ENCODE measurements around the gene SFR1. TPM values are rescaled to one million over a fixed set of nuclear protein-coding genes. Genes with fewer than 3 reads are reported as not detected.
"Not testable (repeated sequence)": the region's sequence is repeated elsewhere in the genome, so short reads cannot be mapped to it uniquely, and the experiment has no call there.

SFR1 gene
- total RNA-seq, 2 experiments from 2014 or later = 17.0 to 18.5 TPM

- DNase-seq = no peak
- H3K9me3 Mint-ChIP-seq = no peaks in the 10 kb centered on the region
- no peaks in the 10 kb centered on the region for H3K36me3 Mint-ChIP-seq (ENCODE audit: low read depth)
- no peaks in the 10 kb centered on the region for H3K4me1 Mint-ChIP-seq (ENCODE audit: low read depth)
- intact Hi-C loops (cut with micrococcal nuclease) = loop anchor here (1.0 kb wide), 1 partner anchor 426 kb away; no protein-coding TSS in a partner anchor
- H3K27ac Mint-ChIP-seq = no peak overlapping the region
- H3K4me3 Mint-ChIP-seq = no peak overlapping the region
- CTCF ChIA-PET = interaction anchor here (0.6 to 1.6 kb wide), 7 partner anchors 8 to 427 kb away, joined by 3 to 6 read pairs (median 4); partner anchors contain the start of gene SFR1
- peaks cover 2% of the 10 kb centered on the region for H3K27me3 Mint-ChIP-seq (ENCODE audit: low read depth)
Measured at GRCh38 chr10:104139221-104139620, 17.2 kb downstream of the SFR1 start.

DNA sequence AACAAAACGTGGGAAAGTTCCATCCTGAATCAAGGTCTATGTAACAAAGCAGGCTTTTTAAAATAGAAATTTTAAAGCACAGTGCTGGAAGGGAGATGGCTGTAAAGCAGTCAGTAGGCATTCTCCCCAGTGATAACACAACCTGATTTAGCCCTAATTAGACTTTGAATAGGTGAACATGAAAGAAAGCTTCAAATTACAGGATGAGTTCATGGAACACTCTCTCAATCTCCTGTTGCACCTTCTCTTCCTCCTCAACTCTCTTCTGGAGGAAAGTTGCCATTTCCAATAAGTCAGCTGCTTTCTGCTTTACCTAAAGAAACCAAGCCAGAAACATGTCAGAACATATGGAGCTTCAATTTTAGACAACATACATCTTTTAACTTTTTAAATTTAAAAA is 20.1 kb downstream of the SFR1 start:
- DNase-seq = no peak
- CTCF ChIA-PET = interaction anchor here (1.6 to 1.7 kb wide), 2 partner anchors 21 to 429 kb away, joined by 4 read pairs; no protein-coding TSS in a partner anchor
- Mint-ChIP-seq H3K36me3 (ENCODE audit: low read depth) (no peaks in the 10 kb centered on the region), H3K27ac (no peak overlapping the region), H3K27me3 (ENCODE audit: low read depth) (peaks cover 5% of the 10 kb centered on the region), H3K4me3 (no peak overlapping the region), H3K4me1 (ENCODE audit: low read depth) (no peaks in the 10 kb centered on the region), H3K9me3 (no peaks in the 10 kb centered on the region)
- intact Hi-C loops (cut with micrococcal nuclease) = no loop called here

- CTCF ChIA-PET = interaction anchor here (1.0 to 1.1 kb wide), 2 partner anchors 27 to 297 kb away, joined by 5 read pairs; no protein-coding TSS in a partner anchor
- Mint-ChIP-seq H3K27ac (no peak overlapping the region), H3K36me3 (ENCODE audit: low read depth) (no peaks in the 10 kb centered on the region), H3K27me3 (ENCODE audit: low read depth) (peaks cover 5% of the 10 kb centered on the region), H3K9me3 (no peaks in the 10 kb centered on the region), H3K4me1 (ENCODE audit: low read depth) (no peaks in the 10 kb centered on the region), H3K4me3 (no peak overlapping the region)
- no peak for DNase-seq
- intact Hi-C loops (cut with micrococcal nuclease) = no loop called here
Measured at GRCh38 chr10:104143829-104144228, 21.9 kb downstream of the SFR1 start.

DNA sequence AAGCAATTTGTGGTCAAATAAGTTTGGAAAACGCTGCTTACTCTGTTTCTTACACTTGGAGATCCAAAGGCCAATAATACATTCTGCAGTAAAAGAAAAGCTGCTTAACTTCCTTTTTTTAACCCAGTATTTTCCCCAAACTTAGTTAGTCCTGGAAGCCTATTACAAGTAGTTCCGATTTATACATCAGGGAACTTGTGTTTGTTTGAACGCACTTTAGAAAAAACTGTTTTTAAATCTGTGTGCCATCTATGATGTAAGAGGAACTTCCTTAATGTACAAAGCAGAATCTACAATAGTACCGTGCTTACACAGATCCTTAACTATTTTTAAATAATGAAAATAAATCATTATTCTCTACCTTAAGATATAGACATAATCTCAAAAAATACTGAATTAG is 23.0 kb downstream of the SFR1 start:
- no peak for DNase-seq
- H3K4me1 Mint-ChIP-seq (ENCODE audit: low read depth) = no peaks in the 10 kb centered on the region
- H3K36me3 Mint-ChIP-seq (ENCODE audit: low read depth) = no peaks in the 10 kb centered on the region
- intact Hi-C loops (cut with micrococcal nuclease) = no loop called here
- H3K4me3 Mint-ChIP-seq = no peak overlapping the region
- H3K9me3 Mint-ChIP-seq = no peaks in the 10 kb centered on the region
- H3K27ac Mint-ChIP-seq = no peak overlapping the region
- peaks cover 2% of the 10 kb centered on the region for H3K27me3 Mint-ChIP-seq (ENCODE audit: low read depth)
- CTCF ChIA-PET = interaction anchor here (1.1 kb wide), 1 partner anchor 298 kb away, joined by 5 read pairs; no protein-coding TSS in a partner anchor

- peaks cover 9% of the 10 kb centered on the region for H3K9me3 Mint-ChIP-seq
- H3K36me3 Mint-ChIP-seq (ENCODE audit: low read depth) = peaks cover 5% of the 10 kb centered on the region
- peaks cover 2% of the 10 kb centered on the region for H3K27me3 Mint-ChIP-seq (ENCODE audit: low read depth)
- CTCF ChIA-PET = interaction anchor here (0.5 to 1.4 kb wide), 4 partner anchors 8 to 146 kb away, joined by 3 to 4 read pairs (median 3); no protein-coding TSS in a partner anchor
- DNase-seq = no peak
- H3K4me1 Mint-ChIP-seq (ENCODE audit: low read depth) = no peaks in the 10 kb centered on the region
- intact Hi-C loops (cut with micrococcal nuclease) = no loop called here
- H3K27ac Mint-ChIP-seq = no peak overlapping the region
- H3K4me3 Mint-ChIP-seq = no peak overlapping the region
Measured at GRCh38 chr10:104146882-104147281, 24.9 kb downstream of the SFR1 start.

DNA sequence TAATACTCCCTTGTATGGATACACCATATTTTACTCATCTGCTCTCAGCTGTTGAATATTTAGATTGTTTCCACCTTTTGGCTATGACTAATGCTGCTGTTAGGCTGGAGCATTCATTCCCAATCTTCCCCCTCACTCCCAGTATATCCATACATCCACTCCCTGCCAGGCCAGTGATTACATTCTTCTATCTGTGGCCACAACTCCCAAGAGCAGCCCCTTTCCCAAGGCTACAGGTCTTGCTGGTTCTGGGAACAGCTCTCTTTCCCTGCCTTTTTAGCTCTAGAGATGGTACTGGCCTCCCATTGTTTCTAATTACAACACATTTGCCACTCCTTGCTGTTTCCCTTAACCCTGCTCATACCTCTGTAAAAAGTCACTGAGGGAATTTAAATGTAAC is 28.2 kb downstream of the SFR1 start:
- intact Hi-C loops (cut with micrococcal nuclease) = no loop called here
- Mint-ChIP-seq H3K4me1 (ENCODE audit: low read depth) (no peaks in the 10 kb centered on the region), H3K9me3 (peaks cover 17% of the 10 kb centered on the region), H3K36me3 (ENCODE audit: low read depth) (peaks cover 7% of the 10 kb centered on the region), H3K4me3 (no peak overlapping the region), H3K27me3 (ENCODE audit: low read depth) (peaks cover 2% of the 10 kb centered on the region), H3K27ac (no peak overlapping the region)
- no peak for DNase-seq
- CTCF ChIA-PET = interaction anchor here (0.6 kb wide), 1 partner anchor 214 kb away, joined by 4 read pairs; no protein-coding TSS in a partner anchor

DNA sequence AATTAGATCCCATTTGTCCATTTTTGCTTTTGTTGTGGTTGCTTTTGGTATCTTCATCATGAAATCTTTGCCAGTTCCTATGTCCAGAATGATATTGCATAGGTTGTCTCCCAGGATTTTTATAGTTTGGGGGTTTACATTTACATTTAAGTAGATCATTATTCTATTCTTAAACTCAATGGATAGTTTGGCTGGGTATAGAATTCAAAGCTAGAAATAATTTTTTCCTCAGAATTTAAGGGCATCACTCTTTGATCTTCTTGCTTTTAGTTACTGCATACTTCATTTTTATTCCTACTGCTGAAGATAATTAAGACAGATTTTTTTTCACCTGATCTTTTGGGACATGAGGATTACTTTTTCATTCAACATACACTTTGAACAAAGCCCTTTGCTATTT is 29.8 kb downstream of the SFR1 start:
- Mint-ChIP-seq H3K27me3 (ENCODE audit: low read depth) (peaks cover 2% of the 10 kb centered on the region), H3K27ac (no peak overlapping the region), H3K36me3 (ENCODE audit: low read depth) (peaks cover 7% of the 10 kb centered on the region), H3K9me3 (peaks cover 17% of the 10 kb centered on the region), H3K4me3 (no peak overlapping the region), H3K4me1 (ENCODE audit: low read depth) (no peaks in the 10 kb centered on the region)
- intact Hi-C loops (cut with micrococcal nuclease) = no loop called here
- no peak for DNase-seq
- CTCF ChIA-PET = interaction anchor here (0.6 kb wide), 1 partner anchor 86 kb away, joined by 3 read pairs; no protein-coding TSS in a partner anchor

DNA sequence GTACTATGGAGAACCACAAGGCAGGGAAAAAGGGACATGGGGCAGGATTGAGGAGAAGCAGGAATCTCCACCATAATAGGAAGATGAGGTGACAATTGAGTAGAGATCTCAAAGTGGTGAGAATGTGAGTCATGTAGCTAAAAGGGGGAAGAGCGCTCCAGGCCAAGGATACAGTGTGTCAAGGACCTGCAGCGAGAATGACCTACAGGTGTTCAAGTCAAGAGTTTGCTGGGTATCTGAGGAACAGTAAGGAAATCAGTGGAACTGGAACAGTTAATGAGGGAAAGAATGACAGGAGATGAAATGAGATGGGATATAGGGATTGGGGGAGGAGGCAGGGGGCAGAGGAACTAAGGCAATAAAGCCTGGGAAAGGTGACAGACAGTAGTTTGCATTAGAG is 33.6 kb downstream of the SFR1 start:
- H3K36me3 Mint-ChIP-seq (ENCODE audit: low read depth) = peaks cover 7% of the 10 kb centered on the region
- no peak overlapping the region for H3K27ac Mint-ChIP-seq
- peaks cover 17% of the 10 kb centered on the region for H3K9me3 Mint-ChIP-seq
- H3K27me3 Mint-ChIP-seq (ENCODE audit: low read depth) = peaks cover 1% of the 10 kb centered on the region
- H3K4me3 Mint-ChIP-seq = no peak overlapping the region
- CTCF ChIA-PET = no interaction called here
- no peaks in the 10 kb centered on the region for H3K4me1 Mint-ChIP-seq (ENCODE audit: low read depth)
- DNase-seq = no peak
- intact Hi-C loops (cut with micrococcal nuclease) = no loop called here

DNA sequence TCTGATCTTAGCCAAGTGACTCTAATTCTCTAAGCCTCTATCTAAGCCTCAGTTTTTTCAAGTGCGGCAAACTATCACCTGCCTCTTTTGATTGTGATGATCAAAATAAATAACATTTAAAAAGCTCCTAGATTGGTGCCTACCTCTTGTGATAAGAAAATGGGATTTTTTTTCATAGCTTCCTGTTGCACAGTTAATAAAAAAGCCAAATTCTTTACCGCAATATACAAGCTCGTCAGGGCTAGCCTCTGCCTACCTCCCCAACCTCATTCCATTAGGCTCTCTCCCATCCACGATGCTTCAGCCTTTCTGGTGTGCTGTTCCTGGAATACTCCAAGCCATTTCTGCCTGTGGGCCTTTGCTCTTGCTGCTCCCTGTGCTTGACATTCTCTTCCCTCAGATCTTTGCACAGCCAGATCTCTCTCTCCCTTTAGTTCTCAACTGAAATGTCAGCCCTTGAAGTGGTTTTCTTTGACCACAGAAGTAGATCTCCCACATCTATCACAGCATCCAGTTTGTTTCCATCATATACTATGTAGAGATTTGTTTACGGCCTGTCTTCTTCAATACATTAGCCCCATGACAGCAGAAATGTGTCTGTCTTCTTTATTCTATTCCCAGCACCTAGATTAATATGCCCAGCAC is 48.8 kb downstream of the SFR1 start:
- peaks cover 9% of the 10 kb centered on the region for H3K9me3 Mint-ChIP-seq
- H3K27ac Mint-ChIP-seq = no peak overlapping the region
- no peak for DNase-seq
- intact Hi-C loops (cut with micrococcal nuclease) = no loop called here
- no peaks in the 10 kb centered on the region for H3K36me3 Mint-ChIP-seq (ENCODE audit: low read depth)
- H3K27me3 Mint-ChIP-seq (ENCODE audit: low read depth) = peaks cover 2% of the 10 kb centered on the region
- CTCF ChIA-PET = interaction anchor here (0.6 to 0.7 kb wide), 2 partner anchors 28 to 86 kb away, joined by 3 to 5 read pairs; no protein-coding TSS in a partner anchor
- H3K4me3 Mint-ChIP-seq = no peak overlapping the region
- H3K4me1 Mint-ChIP-seq (ENCODE audit: low read depth) = peaks cover 17% of the 10 kb centered on the region

GRCh38 chr10:104174136-104174535 is 52.2 kb downstream of the SFR1 start:
- DNase-seq; CTCF ChIA-PET; H3K27me3 Mint-ChIP-seq (ENCODE audit: low read depth): not testable (repeated sequence)

More at GRCh38 chr10:104174136-104174535, 52.2 kb downstream of the SFR1 start:
- peaks cover 17% of the 10 kb centered on the region for H3K4me1 Mint-ChIP-seq (ENCODE audit: low read depth)
- H3K4me3 Mint-ChIP-seq; H3K27ac Mint-ChIP-seq; intact Hi-C loops (cut with micrococcal nuclease); H3K36me3 Mint-ChIP-seq (ENCODE audit: low read depth); H3K9me3 Mint-ChIP-seq: not testable (repeated sequence)

Other genes starting within 250 kb of the SFR1 start
- gene STN1, start 204.0 kb upstream of the SFR1 start, total RNA-seq = 10 to 100 TPM; 53.3 to 54.8 TPM
- gene SLK, start 155.0 kb upstream of the SFR1 start, total RNA-seq = 10 to 100 TPM; 16.0 to 16.1 TPM
- not detected for gene COL17A1, start 36.3 kb upstream of the SFR1 start, total RNA-seq
- gene CFAP43, start 110.2 kb downstream of the SFR1 start, total RNA-seq = not detected
- 100 to 1,000 TPM; 197 to 201 TPM for gene GSTO1, start 132.7 kb downstream of the SFR1 start, total RNA-seq
- 1 to 10 TPM; 3.0 to 3.6 TPM for gene GSTO2, start 147.0 kb downstream of the SFR1 start, total RNA-seq
- gene ITPRIP, start 216.3 kb downstream of the SFR1 start, total RNA-seq = 10 to 100 TPM; 24.5 to 25.3 TPM
- under 1 TPM; 0.59 to 0.86 TPM for gene CFAP58, start 231.7 kb downstream of the SFR1 start, total RNA-seq